Caco-2 (cell line): Measurements from ENCODE around the gene IQSEC1. TPM values are rescaled to one million over a fixed set of nuclear protein-coding genes. Genes with fewer than 3 reads are reported as not detected.

Experiments
- BruUV-seq: library from RNA; stranded (reverse); fragments of 400-500 nt; replicated peaks from 2 replicates; lab custom pipeline; 2021; lab: Mats Ljungman, UMichigan
- CTCF ChIA-PET: fragments of 300-600 bp; sonication (Branson Sonifier 250); formaldehyde crosslinking; loops from one replicate; lab custom pipeline; 2022; ENCODE audit warnings: antibody characterized with exemption; lab: Charles Lee
- POLR2A ChIA-PET: fragments of 300-600 bp; sonication (Branson Sonifier 250); formaldehyde crosslinking; loops from one replicate; lab custom pipeline; 2022; ENCODE audit warnings: antibody characterized with exemption; lab: Charles Lee
- DNase-seq, 2 experiments: peaks; one replicate each; pipeline versions ENCODE4 v3.0.0 to v3.0.0-alpha.2; 2020 to 2022
- H3K27me3 ChIP-seq: replicated peaks from 2 replicates; pipeline ENCODE4 v1.6.0; 2011; ENCODE audit warnings: low read length; ENCODE audit not compliant: control insufficient read depth, insufficient read depth
- H3K36me3 ChIP-seq: 2 replicates; pipeline ENCODE4 v1.5.1; 2011; ENCODE audit warnings: low read length; ENCODE audit not compliant: control insufficient read depth, insufficient read depth
- H3K4me1 ChIP-seq: fragments of 250-450 bp; sonication (Bioruptor Pico); 2 replicates; pipeline ENCODE4 v1.5.1; 2020; ENCODE audit warnings: mild to moderate bottlenecking
- H3K4me3 ChIP-seq: 2 replicates; pipeline ENCODE4 v1.5.1; 2011; ENCODE audit warnings: low read depth, mild to moderate bottlenecking, control low read depth, low read length
- H3K9me3 ChIP-seq: fragments of 250-450 bp; sonication (Bioruptor Pico); 2 replicates; pipeline ENCODE4 v1.5.1; 2020; ENCODE audit warnings: mild to moderate bottlenecking, moderate library complexity
- H3K27ac Mint-ChIP-seq: one replicate; pipeline ENCODE4 v1.8.0; 2022; ENCODE audit warnings: mixed read lengths; ENCODE audit not compliant: unreplicated experiment
- H3K27me3 Mint-ChIP-seq: one replicate; pipeline ENCODE4 v1.8.0; 2022; ENCODE audit warnings: mixed read lengths; ENCODE audit not compliant: insufficient read depth, unreplicated experiment
- H3K36me3 Mint-ChIP-seq: one replicate; pipeline ENCODE4 v1.8.0; 2022; ENCODE audit warnings: mild to moderate bottlenecking, mixed read lengths; ENCODE audit not compliant: insufficient read depth, unreplicated experiment
- H3K4me1 Mint-ChIP-seq: one replicate; pipeline ENCODE4 v1.8.0; 2022; ENCODE audit warnings: low read depth, mixed read lengths; ENCODE audit not compliant: unreplicated experiment
- H3K4me3 Mint-ChIP-seq: one replicate; pipeline ENCODE4 v1.8.0; 2022; ENCODE audit warnings: mild to moderate bottlenecking, moderate library complexity, mixed read lengths; ENCODE audit not compliant: unreplicated experiment
- H3K9me3 Mint-ChIP-seq: one replicate; pipeline ENCODE4 v1.8.0; 2022; ENCODE audit warnings: mixed read lengths; ENCODE audit not compliant: unreplicated experiment
- CTCF ChIP-seq, 2 experiments: fragments of 200-600 bp in 1 of 2; IDR thresholded peaks; 1 replicate in 1 of 2; 2 replicates in 1 of 2; pipeline versions ENCODE4 v1.5.1 to v1.8.0; 2011 to 2022; ENCODE audit warnings: antibody characterized with exemption in 1 of 2, control low read depth in 1 of 2, inconsistent platforms in 1 of 2, low read depth in 1 of 2, low read length in 1 of 2, mild to moderate bottlenecking in 1 of 2, moderate library complexity in 1 of 2; ENCODE audit not compliant: insufficient read depth in 1 of 2, severe bottlenecking in 1 of 2, unreplicated experiment in 1 of 2
- intact Hi-C: fragments of 100-400 bp; cut with micrococcal nuclease; formaldehyde crosslinking; loops from one replicate; pipeline ENCODE4 v1.10.0; 2022; ENCODE audit not compliant: unreplicated experiment
- total RNA-seq: library from RNA; stranded (reverse); gene quantifications from 2 replicates; pipeline ENCODE4 v1.2.3, GENCODE V29; 2022

The IQSEC1 gene
- total RNA-seq, 1 experiment from 2014 or later = 40.0 TPM

- intact Hi-C loops = no loop called here
- no peak for TF ChIP-seq CTCF (IDR thresholded peaks at IDR 0.05; ENCODE audit: insufficient read depth in 1 of 2, low read depth in 1 of 2, low read length in 1 of 2, severe bottlenecking in 1 of 2, unreplicated experiment in 1 of 2)
- CTCF ChIA-PET = no interaction called here
- Mint-ChIP-seq H3K4me1 (no peaks in the 10 kb centered on the region), H3K27ac (no peak overlapping the region), H3K4me3 (no peak overlapping the region), H3K9me3 (no peaks in the 10 kb centered on the region), H3K27me3 (peaks cover 3% of the 10 kb centered on the region), H3K36me3 (no peaks in the 10 kb centered on the region)
- H3K4me1 ChIP-seq = no peaks in the 10 kb centered on the region
- no peaks in the 10 kb centered on the region for H3K9me3 ChIP-seq
- H3K4me3 ChIP-seq = no peak overlapping the region
- no peaks in the 10 kb centered on the region for H3K27me3 ChIP-seq
- DNase-seq = no peak
- POLR2A ChIA-PET = no interaction called here
- no TSS peak for BruUV-seq
- H3K36me3 ChIP-seq = no peaks in the 10 kb centered on the region
Measured at GRCh38 chr3:13016083-13016720, 57.0 kb downstream of the IQSEC1 start.

- Mint-ChIP-seq H3K4me3 (no peak overlapping the region), H3K9me3 (no peaks in the 10 kb centered on the region), H3K4me1 (no peaks in the 10 kb centered on the region), H3K36me3 (no peaks in the 10 kb centered on the region), H3K27me3 (peaks cover 5% of the 10 kb centered on the region), H3K27ac (no peak overlapping the region)
- intact Hi-C loops = no loop called here
- ChIA-PET POLR2A (no interaction called here), CTCF (no interaction called here)
- DNase-seq = no peak
- no peak for TF ChIP-seq CTCF (IDR thresholded peaks at IDR 0.05; ENCODE audit: insufficient read depth in 1 of 2, low read depth in 1 of 2, low read length in 1 of 2, severe bottlenecking in 1 of 2, unreplicated experiment in 1 of 2)
- H3K9me3 ChIP-seq = no peaks in the 10 kb centered on the region
- no peak overlapping the region for H3K4me3 ChIP-seq
- no peaks in the 10 kb centered on the region; the same call in 1 of the 2 replicates for H3K27me3 ChIP-seq
- no peaks in the 10 kb centered on the region for H3K4me1 ChIP-seq
- no peaks in the 10 kb centered on the region for H3K36me3 ChIP-seq
- BruUV-seq = no TSS peak
Measured at GRCh38 chr3:13015286-13016082, 57.7 kb downstream of the IQSEC1 start.

GRCh38 chr3:13014755-13015285 is 58.4 kb downstream of the IQSEC1 start:
- no peak overlapping the region for H3K27ac Mint-ChIP-seq
- Histone ChIP-seq H3K9me3 (no peaks in the 10 kb centered on the region), H3K4me3 (no peak overlapping the region), H3K4me1 (no peaks in the 10 kb centered on the region), H3K36me3 (no peaks in the 10 kb centered on the region), H3K27me3 (no peaks in the 10 kb centered on the region; the same call in 1 of the 2 replicates)
- H3K36me3 Mint-ChIP-seq = no peaks in the 10 kb centered on the region
- DNase-seq = no peak
- H3K4me1 Mint-ChIP-seq = no peaks in the 10 kb centered on the region
- TF ChIP-seq CTCF (IDR thresholded peaks at IDR 0.05; ENCODE audit: insufficient read depth in 1 of 2, low read depth in 1 of 2, low read length in 1 of 2, severe bottlenecking in 1 of 2, unreplicated experiment in 1 of 2) = no peak
- peaks cover 4% of the 10 kb centered on the region for H3K27me3 Mint-ChIP-seq
- H3K9me3 Mint-ChIP-seq = no peaks in the 10 kb centered on the region
- BruUV-seq = no TSS peak
- intact Hi-C loops = no loop called here
- ChIA-PET POLR2A (no interaction called here), CTCF (no interaction called here)
- no peak overlapping the region for H3K4me3 Mint-ChIP-seq
